Measurements from ENCODE around the gene TBC1D22A.

DNA sequence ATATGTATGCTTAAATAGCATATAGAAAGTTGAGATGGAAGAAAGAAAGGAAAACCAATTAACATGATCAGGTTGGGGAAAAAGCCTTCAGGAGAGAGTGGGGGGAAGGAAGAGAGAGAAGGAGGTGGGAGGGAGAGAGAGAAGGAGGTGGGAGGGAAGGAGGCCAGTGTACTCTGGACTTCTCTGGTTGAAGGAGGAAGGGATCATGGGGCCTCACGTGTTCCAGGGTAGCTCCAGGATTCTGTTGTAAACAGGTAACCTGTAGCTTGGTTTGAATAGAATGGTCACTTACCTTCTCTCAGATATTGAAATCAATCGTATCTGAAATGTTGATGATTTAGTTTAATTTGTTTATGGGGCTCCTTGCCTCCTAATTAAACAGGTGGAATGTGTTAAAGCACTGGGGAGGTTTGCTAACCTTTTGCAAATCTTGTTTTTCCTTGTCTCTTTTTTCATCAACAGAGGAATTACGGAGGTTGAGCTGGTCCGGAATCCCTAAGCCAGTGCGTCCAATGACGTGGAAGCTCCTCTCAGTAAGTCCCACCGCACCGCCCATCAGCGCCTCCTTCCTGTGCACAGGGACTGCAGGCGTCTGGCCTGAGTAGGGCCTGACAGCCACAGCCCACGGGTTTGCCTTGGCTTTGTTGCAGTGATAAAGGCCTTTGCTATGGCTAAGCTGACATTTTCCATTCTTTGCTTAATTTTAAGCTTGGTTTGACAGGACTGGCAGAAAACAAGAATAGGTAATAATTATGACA lies 115.9 kb downstream of the TBC1D22A start:
- TF ChIP-seq, protein P1, sequence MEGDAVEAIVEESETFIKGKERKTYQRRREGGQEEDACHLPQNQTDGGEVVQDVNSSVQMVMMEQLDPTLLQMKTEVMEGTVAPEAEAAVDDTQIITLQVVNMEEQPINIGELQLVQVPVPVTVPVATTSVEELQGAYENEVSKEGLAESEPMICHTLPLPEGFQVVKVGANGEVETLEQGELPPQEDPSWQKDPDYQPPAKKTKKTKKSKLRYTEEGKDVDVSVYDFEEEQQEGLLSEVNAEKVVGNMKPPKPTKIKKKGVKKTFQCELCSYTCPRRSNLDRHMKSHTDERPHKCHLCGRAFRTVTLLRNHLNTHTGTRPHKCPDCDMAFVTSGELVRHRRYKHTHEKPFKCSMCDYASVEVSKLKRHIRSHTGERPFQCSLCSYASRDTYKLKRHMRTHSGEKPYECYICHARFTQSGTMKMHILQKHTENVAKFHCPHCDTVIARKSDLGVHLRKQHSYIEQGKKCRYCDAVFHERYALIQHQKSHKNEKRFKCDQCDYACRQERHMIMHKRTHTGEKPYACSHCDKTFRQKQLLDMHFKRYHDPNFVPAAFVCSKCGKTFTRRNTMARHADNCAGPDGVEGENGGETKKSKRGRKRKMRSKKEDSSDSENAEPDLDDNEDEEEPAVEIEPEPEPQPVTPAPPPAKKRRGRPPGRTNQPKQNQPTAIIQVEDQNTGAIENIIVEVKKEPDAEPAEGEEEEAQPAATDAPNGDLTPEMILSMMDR (conservative IDR thresholded peaks at IDR 0.05; ENCODE audit: low read depth, low read length) = no peak
- TF ChIP-seq EZH2 (IDR thresholded peaks at IDR 0.05; ENCODE audit: low read length, unreplicated experiment) = no peak

Data from PC-3 (cell line).